ENCODE measurements around the gene PRKAG2. TPM values are rescaled to one million over a fixed set of nuclear protein-coding genes. Genes with fewer than 3 reads are reported as not detected.

The PRKAG2 gene
- total RNA-seq, 1 donor from 2014 or later, result 35.6 TPM

GRCh38 chr7:151616443-151617213 lies 260.3 kb downstream of the PRKAG2 start:
- peaks cover 4% of the 10 kb centered on the region for H3K36me3 ChIP-seq
- TF ChIP-seq CTCF (IDR thresholded peaks at IDR 0.05), result no peak
- no peaks in the 10 kb centered on the region for H3K27me3 ChIP-seq
- H3K4me1 ChIP-seq, result no peaks in the 10 kb centered on the region
- H3K4me3 ChIP-seq, result no peak overlapping the region
- no peak overlapping the region for H3K27ac ChIP-seq
- no peak for DNase-seq
- H3K9me3 ChIP-seq, result no peaks in the 10 kb centered on the region
- intact Hi-C loops (cut with DNase I), result no loop called here
- ATAC-seq, result peak; percentile 94

DNA sequence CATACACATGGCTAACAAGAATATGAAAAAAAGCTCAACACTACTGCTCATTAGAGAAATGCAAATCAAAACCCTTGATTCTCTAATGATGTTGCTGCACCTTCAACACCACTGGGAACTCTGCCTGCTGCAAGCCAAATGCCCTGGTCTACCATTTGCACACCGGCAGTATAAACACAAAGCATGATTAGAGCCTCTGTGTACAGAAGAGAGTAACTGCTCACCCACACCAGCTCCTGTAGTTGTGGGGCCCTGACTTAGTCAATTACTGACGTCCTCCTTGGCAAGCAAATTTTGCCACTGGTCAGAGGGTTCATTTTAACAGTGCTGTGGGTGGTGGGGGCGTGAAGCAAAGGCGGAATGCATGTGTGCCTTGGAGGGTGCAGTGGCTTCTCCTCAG lies 261.1 kb downstream of the PRKAG2 start:
- Histone ChIP-seq H3K27me3 (no peaks in the 10 kb centered on the region), H3K27ac (no peak overlapping the region), H3K36me3 (peaks cover 8% of the 10 kb centered on the region), H3K4me1 (no peaks in the 10 kb centered on the region), H3K4me3 (no peak overlapping the region), H3K9me3 (no peaks in the 10 kb centered on the region)
- DNase-seq, result no peak
- ATAC-seq, result no peak
- intact Hi-C loops (cut with DNase I), result no loop called here
- TF ChIP-seq CTCF (IDR thresholded peaks at IDR 0.05), result no peak

- intact Hi-C loops (cut with DNase I), result no loop called here
- Histone ChIP-seq H3K27me3 (no peaks in the 10 kb centered on the region), H3K4me3 (no peak overlapping the region), H3K27ac (no peak overlapping the region), H3K4me1 (no peaks in the 10 kb centered on the region), H3K9me3 (no peaks in the 10 kb centered on the region), H3K36me3 (peaks cover 4% of the 10 kb centered on the region)
- TF ChIP-seq CTCF (IDR thresholded peaks at IDR 0.05), result no peak
- ATAC-seq, result no peak
- no peak for DNase-seq
Observed at GRCh38 chr7:151615058-151615457, 261.9 kb downstream of the PRKAG2 start.

DNA sequence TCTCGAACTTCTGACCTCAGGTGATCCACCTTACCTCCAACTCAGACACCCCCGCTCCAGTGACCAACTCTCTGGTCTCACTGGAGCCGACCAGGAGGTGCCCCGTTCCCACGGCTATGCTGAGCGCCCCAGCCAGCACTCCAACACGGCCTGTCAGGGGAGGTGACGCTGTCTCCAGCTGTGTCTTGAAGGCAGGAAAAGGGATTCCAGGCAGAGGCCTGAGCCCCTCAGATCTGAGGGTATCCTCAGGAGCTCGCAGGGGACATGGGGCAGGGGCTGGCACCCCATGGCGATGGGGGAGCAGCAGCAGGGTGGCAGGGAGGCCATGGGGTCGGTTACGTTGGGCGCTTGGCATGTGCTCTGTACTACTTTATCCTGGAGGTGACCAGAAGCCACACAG lies 262.9 kb downstream of the PRKAG2 start:
- H3K4me3 ChIP-seq, result no peak overlapping the region
- no peak overlapping the region for H3K27ac ChIP-seq
- peaks cover 4% of the 10 kb centered on the region for H3K36me3 ChIP-seq
- no peaks in the 10 kb centered on the region for H3K4me1 ChIP-seq
- intact Hi-C loops (cut with DNase I), result no loop called here
- H3K27me3 ChIP-seq, result no peaks in the 10 kb centered on the region
- no peak for TF ChIP-seq CTCF (IDR thresholded peaks at IDR 0.05)
- no peak for ATAC-seq
- no peak for DNase-seq
- H3K9me3 ChIP-seq, result no peaks in the 10 kb centered on the region

- Histone ChIP-seq H3K27me3 (no peaks in the 10 kb centered on the region), H3K4me1 (no peaks in the 10 kb centered on the region), H3K36me3 (peaks cover 4% of the 10 kb centered on the region), H3K4me3 (no peak overlapping the region), H3K27ac (no peak overlapping the region), H3K9me3 (no peaks in the 10 kb centered on the region)
- DNase-seq (no peak), ATAC-seq (no peak)
- intact Hi-C loops (cut with DNase I), result no loop called here
- TF ChIP-seq CTCF (IDR thresholded peaks at IDR 0.05), result no peak
Observed at GRCh38 chr7:151611878-151612277, 265.0 kb downstream of the PRKAG2 start.

Measured in upper lobe of right lung (tissue), 1 donor.